Gastrocnemius medialis (tissue), 4 donors: ENCODE measurements around the gene CSPG4. TPM values are rescaled to one million over a fixed set of nuclear protein-coding genes. Genes with fewer than 3 reads are reported as not detected.
"Not testable (repeated sequence)": the region's sequence is repeated elsewhere in the genome, so short reads cannot be mapped to it uniquely, and the experiment has no call there.

Experiments used
- ATAC-seq, 2 donors: fragments of 150-250 bp; one replicate each; pipeline ENCODE4 v1.9.1; 2016
- DNase-seq, 2 donors: peaks; one replicate each; pipeline ENCODE4 v3.0.0-alpha.2; 2019
- H3K27ac ChIP-seq, 4 donors: fragments of 200-600 bp; sonication (generic); 1 replicate in 1 of 4; 2 replicates in 3 of 4; pipeline ENCODE4 v1.5.1; 2016 to 2018; ENCODE audit warnings: mild to moderate bottlenecking in 2 of 4, moderate library complexity in 1 of 4
- H3K27me3 ChIP-seq, 3 donors: fragments of 200-600 bp; sonication (generic) in 2 of 3; 1 replicate in 1 of 3; 2 replicates in 2 of 3; pipeline versions ENCODE4 v1.5.1 to v1.6.0; 2016 to 2019; ENCODE audit warnings: mild to moderate bottlenecking in 1 of 3, moderate library complexity in 1 of 3
- H3K36me3 ChIP-seq, 2 donors: fragments of 200-600 bp; sonication (generic) in 1 of 2; one replicate each; pipeline ENCODE4 v1.5.1; 2017 to 2018
- H3K4me1 ChIP-seq, 2 donors: fragments of 200-600 bp; sonication (generic) in 1 of 2; one replicate each; pipeline ENCODE4 v1.5.1; 2016 to 2017; ENCODE audit warnings: mild to moderate bottlenecking in 2 of 2
- H3K4me3 ChIP-seq, 4 donors: fragments of 200-600 bp; sonication (generic) in 3 of 4; 1 replicate in 1 of 4; 2 replicates in 3 of 4; pipeline ENCODE4 v1.5.1; 2016 to 2019; ENCODE audit warnings: mild to moderate bottlenecking in 2 of 4
- H3K9me3 ChIP-seq, 3 donors: fragments of 200-600 bp; sonication (generic) in 2 of 3; 1 replicate in 1 of 3; 2 replicates in 2 of 3; pipeline ENCODE4 v1.5.1; 2016 to 2019
- POLR2A ChIP-seq, 2 donors: fragments of 450-650 bp; IDR thresholded peaks; one replicate each; pipeline ENCODE4 v1.6.1; 2017; ENCODE audit warnings: antibody characterized with exemption in 2 of 2, mild to moderate bottlenecking in 2 of 2, moderate library complexity in 2 of 2
- in situ Hi-C, 4 donors: fragments of 200-750 bp; cut with MboI; loops; one replicate each; pipeline versions ENCODE4 v1.15.0 to v1.8.0; 2017; ENCODE audit warnings: low sequenced_read_pairs in 4 of 4
- intact Hi-C: fragments of 100-400 bp; cut with DNase I; formaldehyde crosslinking; loops from one replicate; pipeline ENCODE4 v1.15.1; 2023; ENCODE audit warnings: low total_unique reads
- total RNA-seq, 4 donors: library from RNA; depleted of rRNA; stranded (reverse); fragments of >200 nt; gene quantifications; one replicate each; pipeline versions ENCODE4 v1.1.0 to v1.2.3, GENCODE V29; 2016
- TF ChIP-seq, protein P1 (sequence below), 5 experiments: fragments of 450-650 bp in 3 of 5; fragments of 200-600 bp in 2 of 5; sonication (generic) in 2 of 5; IDR thresholded peaks in 4 of 5; conservative IDR thresholded peaks in 1 of 5; 1 replicate in 4 of 5; 2 replicates in 1 of 5; pipeline ENCODE4 v1.5.1; 2016 to 2019; ENCODE audit warnings: antibody characterized with exemption in 5 of 5, mild to moderate bottlenecking in 3 of 5, moderate library complexity in 3 of 5

The CSPG4 gene
- total RNA-seq, 4 donors from 2014 or later: 38.2 to 145 (median 88.5) TPM

DNA sequence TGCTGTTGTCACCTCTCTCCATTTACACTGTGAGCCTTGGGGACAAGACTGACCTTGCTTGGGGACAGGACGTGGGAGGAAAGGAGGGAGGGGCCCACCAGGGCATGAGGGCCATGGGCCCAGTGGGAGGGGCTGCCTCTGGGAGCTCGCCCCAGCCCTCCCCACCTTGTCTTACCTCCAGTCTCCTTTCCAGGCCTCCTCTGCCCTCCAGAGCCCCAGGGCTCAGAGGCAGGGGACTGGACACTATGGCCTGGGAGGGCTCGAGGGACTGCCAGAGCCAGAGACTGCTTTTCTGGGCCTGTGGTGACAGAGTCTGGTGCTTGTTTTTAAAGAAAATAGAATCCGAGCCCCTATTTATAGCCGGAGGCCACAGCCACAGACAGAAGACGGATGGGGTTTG lies 10.2 kb downstream of the CSPG4 start:
- Histone ChIP-seq H3K27ac (peak overlapping the region; percentile 70 to 79 (median 75)), H3K9me3 (no peaks in the 10 kb centered on the region), H3K4me3 (no peak overlapping the region), H3K4me1 (peaks cover 10 to 28% of the 10 kb centered on the region in 2 donors), H3K27me3 (no peaks in the 10 kb centered on the region), H3K36me3 (no peaks in the 10 kb centered on the region)
- TF ChIP-seq, protein P1, sequence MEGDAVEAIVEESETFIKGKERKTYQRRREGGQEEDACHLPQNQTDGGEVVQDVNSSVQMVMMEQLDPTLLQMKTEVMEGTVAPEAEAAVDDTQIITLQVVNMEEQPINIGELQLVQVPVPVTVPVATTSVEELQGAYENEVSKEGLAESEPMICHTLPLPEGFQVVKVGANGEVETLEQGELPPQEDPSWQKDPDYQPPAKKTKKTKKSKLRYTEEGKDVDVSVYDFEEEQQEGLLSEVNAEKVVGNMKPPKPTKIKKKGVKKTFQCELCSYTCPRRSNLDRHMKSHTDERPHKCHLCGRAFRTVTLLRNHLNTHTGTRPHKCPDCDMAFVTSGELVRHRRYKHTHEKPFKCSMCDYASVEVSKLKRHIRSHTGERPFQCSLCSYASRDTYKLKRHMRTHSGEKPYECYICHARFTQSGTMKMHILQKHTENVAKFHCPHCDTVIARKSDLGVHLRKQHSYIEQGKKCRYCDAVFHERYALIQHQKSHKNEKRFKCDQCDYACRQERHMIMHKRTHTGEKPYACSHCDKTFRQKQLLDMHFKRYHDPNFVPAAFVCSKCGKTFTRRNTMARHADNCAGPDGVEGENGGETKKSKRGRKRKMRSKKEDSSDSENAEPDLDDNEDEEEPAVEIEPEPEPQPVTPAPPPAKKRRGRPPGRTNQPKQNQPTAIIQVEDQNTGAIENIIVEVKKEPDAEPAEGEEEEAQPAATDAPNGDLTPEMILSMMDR (IDR thresholded peaks at IDR 0.05 in 4 of 5, conservative IDR thresholded peaks at IDR 0.05 in 1 of 5): no peak
- no peak for TF ChIP-seq POLR2A (IDR thresholded peaks at IDR 0.05)
- in situ Hi-C loops: no loop called here
- ATAC-seq (no peak), DNase-seq (no peak)
- intact Hi-C loops: no loop called here

DNA sequence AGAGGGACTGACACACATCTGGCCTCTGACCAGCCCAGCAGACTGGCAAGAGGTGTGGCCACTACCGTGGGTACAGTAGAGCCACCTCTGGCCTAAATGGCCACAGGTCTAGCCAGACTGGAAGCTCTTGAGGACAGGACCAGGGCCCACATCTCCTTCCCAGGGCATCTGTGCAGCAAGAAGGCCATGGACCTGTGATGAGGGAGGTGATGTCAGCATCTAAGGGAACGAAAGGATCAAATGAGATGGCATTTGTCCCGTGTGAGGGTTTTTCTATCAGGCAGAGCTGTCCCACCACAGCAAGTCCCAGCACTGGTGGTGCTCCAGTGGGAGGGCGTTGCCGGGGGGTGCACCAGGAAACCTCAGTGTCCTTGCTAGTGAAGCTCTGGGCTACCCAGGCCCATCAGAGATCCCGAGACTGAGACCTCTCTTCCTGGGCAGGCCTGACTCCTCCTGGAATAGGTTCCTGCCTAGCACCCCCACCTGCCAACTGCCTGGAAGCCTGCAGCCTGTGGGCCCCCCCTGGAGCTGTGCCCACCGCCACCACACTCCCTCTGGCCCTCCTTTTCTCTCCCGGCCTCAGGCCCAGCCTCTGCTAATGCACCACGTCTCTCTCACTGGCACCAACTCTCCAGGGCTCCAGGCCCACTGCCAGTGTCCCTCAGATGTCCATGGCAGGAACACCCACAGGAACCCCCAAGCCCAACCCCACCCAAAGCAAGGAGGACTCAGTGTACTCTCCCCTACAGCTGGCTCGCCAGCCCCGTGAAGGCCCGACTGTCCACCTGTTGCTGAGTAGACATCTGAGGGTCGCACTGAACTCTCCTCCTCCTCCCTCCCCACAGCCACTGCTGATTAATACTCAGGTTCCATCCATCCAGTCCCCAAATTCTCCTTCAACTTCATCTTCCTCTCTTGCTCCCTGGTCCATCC lies 11.3 kb downstream of the CSPG4 start:
- H3K27me3 ChIP-seq, ATAC-seq, H3K36me3 ChIP-seq, intact Hi-C loops, H3K9me3 ChIP-seq, in situ Hi-C loops, H3K4me3 ChIP-seq: not testable (repeated sequence)
- Histone ChIP-seq H3K4me1 (peaks cover 8 to 28% of the 10 kb centered on the region in 2 donors), H3K27ac (peak overlapping the region; percentile 70 to 79 (median 75))
- peak in 1 of 2 donors; percentile 44 for DNase-seq

DNA sequence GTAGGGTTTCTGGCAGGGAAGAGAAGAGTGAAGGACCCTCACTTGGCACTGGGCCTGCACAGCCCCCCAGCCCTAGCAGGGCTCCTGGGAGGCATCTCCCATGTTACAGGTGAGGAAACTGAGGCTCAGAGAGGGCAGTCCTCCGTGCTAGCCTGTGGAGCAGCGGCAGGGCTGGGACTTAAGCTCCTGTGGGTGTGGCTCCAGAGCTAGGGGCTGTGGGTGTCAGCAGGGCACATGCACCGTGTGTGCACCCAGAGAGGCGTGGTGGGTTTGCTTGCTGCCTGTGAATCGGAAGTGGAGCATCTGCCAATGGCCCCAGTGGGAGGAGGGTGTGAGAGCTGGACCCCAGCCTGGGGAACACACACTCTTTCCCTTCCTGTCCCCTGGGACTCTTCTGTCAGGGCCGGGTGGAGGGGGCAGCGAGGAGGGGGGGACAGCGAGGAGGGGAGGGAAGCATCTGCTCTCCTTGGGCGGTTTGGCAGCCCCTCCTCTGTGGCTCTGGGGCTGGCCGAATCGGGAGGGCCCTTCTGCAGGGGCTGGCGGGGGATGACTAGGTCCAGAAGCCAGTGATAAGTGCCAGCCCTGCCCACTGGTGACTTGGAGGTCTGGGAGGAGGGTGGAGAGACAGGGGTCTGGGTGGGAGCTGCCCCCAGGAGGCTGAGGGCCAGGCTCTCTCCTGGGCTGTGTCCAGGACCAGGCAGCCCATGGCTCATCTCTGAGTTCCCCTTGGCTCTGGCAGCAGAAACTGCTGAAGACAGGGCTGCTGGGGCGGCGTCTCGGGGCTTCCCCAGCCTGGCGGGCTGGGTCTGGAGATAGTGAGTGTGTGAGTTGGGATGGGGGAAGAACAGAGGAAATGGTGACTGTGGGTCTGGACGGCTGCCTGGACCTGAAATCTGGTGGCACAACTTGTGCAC lies 12.4 kb downstream of the CSPG4 start:
- peaks cover 13 to 32% of the 10 kb centered on the region in 2 donors for H3K4me1 ChIP-seq
- ATAC-seq, H3K9me3 ChIP-seq, in situ Hi-C loops, H3K27me3 ChIP-seq, H3K4me3 ChIP-seq, intact Hi-C loops, DNase-seq, H3K36me3 ChIP-seq: not testable (repeated sequence)
- peak overlapping the region; percentile 70 to 79 (median 75) for H3K27ac ChIP-seq

DNA sequence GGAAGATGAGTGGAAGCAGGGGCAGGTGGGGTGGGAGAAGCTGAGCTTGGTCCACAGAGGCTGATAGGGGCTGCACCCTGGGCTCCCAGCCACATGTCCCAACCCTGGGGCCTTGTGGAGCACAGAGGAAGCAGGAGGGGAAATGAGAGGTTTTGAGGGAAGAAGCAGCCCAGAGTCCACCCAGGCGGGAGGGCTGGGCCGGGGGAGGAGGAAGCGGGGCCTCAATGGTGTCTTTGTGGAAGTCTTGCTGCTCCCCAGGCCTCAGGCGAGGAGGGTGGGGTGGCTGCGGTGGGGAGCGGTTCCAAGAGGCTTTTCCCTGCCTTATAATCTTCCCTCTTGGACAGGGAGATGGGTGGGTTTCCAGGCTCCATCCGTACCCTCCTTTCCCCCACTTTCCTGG lies 13.1 kb downstream of the CSPG4 start:
- peak overlapping the region; percentile 39 to 68 (median 52) for H3K27ac ChIP-seq
- not testable (repeated sequence) for DNase-seq

DNA sequence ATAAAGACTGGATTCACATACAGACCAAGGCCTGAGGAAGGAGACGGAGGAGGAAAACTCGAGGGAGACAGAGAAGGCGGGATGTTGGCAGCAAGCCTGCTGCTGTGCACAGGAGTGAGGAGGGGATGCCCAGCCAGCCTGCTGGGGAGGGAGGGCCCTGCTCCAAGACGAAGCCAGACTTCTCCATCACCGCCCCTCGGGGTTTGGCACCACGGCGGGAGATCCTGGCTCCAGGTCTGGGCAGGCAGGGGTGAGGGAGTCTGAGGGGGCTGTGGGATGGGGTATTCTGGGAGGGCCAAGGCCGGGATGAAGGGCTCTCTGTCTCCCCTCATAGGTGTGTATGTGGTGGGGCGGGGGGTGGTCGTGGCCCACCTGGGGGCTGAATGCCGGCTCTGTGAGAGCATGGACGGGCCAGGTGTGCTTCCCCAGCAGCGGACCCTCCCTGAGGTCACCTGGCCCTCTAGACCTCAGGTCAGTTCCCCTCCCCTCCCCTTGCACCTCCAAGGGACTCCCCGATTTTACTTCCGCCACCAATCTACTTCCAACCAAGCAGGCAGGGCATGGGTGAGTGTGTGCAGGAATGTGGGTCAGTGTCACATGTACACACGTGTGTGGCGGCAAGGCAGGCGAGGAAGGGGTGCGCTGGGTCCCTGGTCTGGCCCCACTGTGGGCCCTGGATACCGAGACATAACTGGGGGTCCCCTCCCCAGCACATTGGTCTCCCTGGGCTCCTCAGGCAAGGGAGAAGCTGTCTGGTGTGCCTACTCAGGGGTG lies 14.5 kb downstream of the CSPG4 start:
- H3K27me3 ChIP-seq, H3K36me3 ChIP-seq, H3K4me3 ChIP-seq, in situ Hi-C loops, H3K9me3 ChIP-seq, intact Hi-C loops, DNase-seq, ATAC-seq: not testable (repeated sequence)
- peaks cover 24 to 38% of the 10 kb centered on the region in 2 donors for H3K4me1 ChIP-seq
- H3K27ac ChIP-seq: peak overlapping the region in 2 of 4 donors; percentile 39 to 68

More for the DNA sequence above, 13.1 kb downstream of the CSPG4 start:
- intact Hi-C loops, in situ Hi-C loops, H3K36me3 ChIP-seq, H3K4me3 ChIP-seq, H3K9me3 ChIP-seq, ATAC-seq, H3K27me3 ChIP-seq: not testable (repeated sequence)
- peaks cover 17 to 32% of the 10 kb centered on the region in 2 donors for H3K4me1 ChIP-seq

DNA sequence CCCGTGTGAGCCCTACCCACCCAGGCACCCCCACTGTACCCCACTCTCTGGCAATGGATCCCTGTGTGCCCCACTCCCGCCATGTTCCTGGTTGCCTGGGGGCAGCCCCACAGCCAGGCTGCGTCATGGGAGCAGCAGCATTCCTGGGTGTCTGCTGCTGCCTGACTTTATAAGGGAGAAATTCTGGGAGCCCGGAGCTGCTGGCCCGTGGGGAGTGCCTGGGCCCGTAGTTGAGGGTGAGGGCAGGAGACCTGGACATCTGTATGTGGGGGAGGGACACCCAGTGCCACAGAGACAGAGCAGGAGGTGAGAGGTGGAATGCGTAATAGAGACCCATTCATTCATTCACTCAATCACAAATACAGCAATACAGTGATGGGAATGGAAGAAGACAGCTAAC lies 15.1 kb downstream of the CSPG4 start:
- Histone ChIP-seq H3K36me3 (no peaks in the 10 kb centered on the region), H3K4me3 (no peak overlapping the region), H3K9me3 (no peaks in the 10 kb centered on the region), H3K4me1 (peaks cover 24 to 37% of the 10 kb centered on the region in 2 donors), H3K27ac (peak overlapping the region in 2 of 4 donors; percentile 29 to 66), H3K27me3 (no peaks in the 10 kb centered on the region)
- no peak for DNase-seq
- ATAC-seq: no peak
- TF ChIP-seq, protein P1 (IDR thresholded peaks at IDR 0.05 in 4 of 5, conservative IDR thresholded peaks at IDR 0.05 in 1 of 5): no peak
- no peak for TF ChIP-seq POLR2A (IDR thresholded peaks at IDR 0.05)
- intact Hi-C loops: no loop called here
- in situ Hi-C loops: no loop called here
